Suprapubic skin (tissue), 4 donors: ENCODE data around the gene SLC39A13. TPM values are rescaled to one million over a fixed set of nuclear protein-coding genes. Genes with fewer than 3 reads are reported as not detected.
A peak's percentile ranks its signal among the peaks of the same experiment; 100 is the strongest.
"Not testable (repeated sequence)": the region's sequence is repeated elsewhere in the genome, so short reads cannot be mapped to it uniquely, and the experiment has no call there.

Experiments
- DNase-seq, 2 donors: peaks; one replicate each; pipeline ENCODE4 v3.0.0-alpha.2; 2019; ENCODE audit warnings: low spot score in 2 of 2
- H3K27ac ChIP-seq: fragments of 200-600 bp; sonication (generic); one replicate; pipeline ENCODE4 v1.5.1; 2019
- H3K27me3 ChIP-seq: fragments of 200-600 bp; sonication (generic); one replicate; pipeline ENCODE4 v1.5.1; 2019
- H3K36me3 ChIP-seq: fragments of 200-600 bp; sonication (generic); one replicate; pipeline ENCODE4 v1.5.1; 2019
- H3K4me1 ChIP-seq: fragments of 200-600 bp; sonication (generic); one replicate; pipeline ENCODE4 v1.5.1; 2019
- H3K4me3 ChIP-seq: fragments of 200-600 bp; sonication (generic); one replicate; pipeline ENCODE4 v1.5.1; 2019; ENCODE audit warnings: mild to moderate bottlenecking
- H3K9me3 ChIP-seq: fragments of 200-600 bp; sonication (generic); one replicate; pipeline ENCODE4 v1.5.1; 2019
- CTCF ChIP-seq, 2 donors: fragments of 200-600 bp in 1 of 2; fragments of 450-650 bp in 1 of 2; sonication (generic) in 1 of 2; IDR thresholded peaks; one replicate each; pipeline ENCODE4 v1.5.1; 2016 to 2019; ENCODE audit warnings: antibody characterized with exemption in 2 of 2, mild to moderate bottlenecking in 1 of 2, moderate library complexity in 1 of 2
- EP300 ChIP-seq: sonication (generic); formaldehyde crosslinking; IDR thresholded peaks from one replicate; pipeline ENCODE4 v1.6.1; 2017; ENCODE audit warnings: antibody characterized with exemption
- POLR2A ChIP-seq, 2 donors: fragments of 450-650 bp; IDR thresholded peaks; one replicate each; pipeline ENCODE4 v1.6.1; 2017; ENCODE audit warnings: antibody characterized with exemption in 2 of 2, mild to moderate bottlenecking in 2 of 2, moderate library complexity in 2 of 2
- POLR2AphosphoS5 ChIP-seq, 3 donors: sonication (generic); formaldehyde crosslinking; IDR thresholded peaks; one replicate each; pipeline ENCODE4 v1.6.1; 2017; ENCODE audit warnings: antibody characterized with exemption in 3 of 3
- WGBS: methylation state at CpG from one replicate; pipeline ENCODE4 v1.1.5; 2018; 5-methylcytosine and 5-hydroxymethylcytosine counted together
- total RNA-seq, 4 donors: library from RNA; depleted of rRNA; stranded (reverse); fragments of >200 nt; gene quantifications; one replicate each; pipeline ENCODE4 v1.1.0, GENCODE V29; 2016

SLC39A13 gene
- total RNA-seq, 4 donors from 2014 or later = 45.5 to 53.8 (median 52.3) TPM

GRCh38 chr11:47454258-47454671, 45.9 kb downstream of the SLC39A13 start:
- 14% methylated on average over 8 of the region's 8 CpGs for WGBS
- H3K27ac ChIP-seq, H3K36me3 ChIP-seq, DNase-seq, H3K4me3 ChIP-seq, H3K27me3 ChIP-seq, H3K9me3 ChIP-seq, H3K4me1 ChIP-seq: not testable (repeated sequence)
- TF ChIP-seq CTCF (IDR thresholded peaks at IDR 0.05) = peak; percentile 36 to 60

GRCh38 chr11:47460571-47461235, 52.3 kb downstream of the SLC39A13 start:
- no peak overlapping the region for H3K4me3 ChIP-seq
- H3K36me3 ChIP-seq = peaks cover 27% of the 10 kb centered on the region
- no peak overlapping the region for H3K27ac ChIP-seq
- H3K27me3 ChIP-seq = no peaks in the 10 kb centered on the region
- no peaks in the 10 kb centered on the region for H3K9me3 ChIP-seq
- no peak for DNase-seq
- no peak for TF ChIP-seq CTCF (IDR thresholded peaks at IDR 0.05)
- TF ChIP-seq POLR2AphosphoS5 (IDR thresholded peaks at IDR 0.05) = no peak
- no peak for TF ChIP-seq EP300
- no peak for TF ChIP-seq POLR2A (IDR thresholded peaks at IDR 0.05)
- peaks cover 9% of the 10 kb centered on the region for H3K4me1 ChIP-seq
- 90% methylated on average over 2 of the region's 2 CpGs for WGBS

- TF ChIP-seq POLR2A (IDR thresholded peaks at IDR 0.05) (no peak), EP300 (no peak), CTCF (IDR thresholded peaks at IDR 0.05) (no peak)
- Histone ChIP-seq H3K27ac (no peak overlapping the region), H3K9me3 (no peaks in the 10 kb centered on the region), H3K36me3 (peaks cover 27% of the 10 kb centered on the region), H3K27me3 (no peaks in the 10 kb centered on the region), H3K4me3 (no peak overlapping the region), H3K4me1 (peaks cover 13% of the 10 kb centered on the region)
- no peak for DNase-seq
- WGBS = 78% methylated on average over 7 of the region's 7 CpGs
Observed at GRCh38 chr11:47461876-47462275, 53.5 kb downstream of the SLC39A13 start.

- no peak for TF ChIP-seq POLR2A (IDR thresholded peaks at IDR 0.05)
- no peak for TF ChIP-seq POLR2AphosphoS5 (IDR thresholded peaks at IDR 0.05)
- TF ChIP-seq EP300 = no peak
- TF ChIP-seq CTCF (IDR thresholded peaks at IDR 0.05) = no peak
- Histone ChIP-seq H3K9me3 (no peaks in the 10 kb centered on the region), H3K27me3 (no peaks in the 10 kb centered on the region), H3K4me1 (peaks cover 33% of the 10 kb centered on the region), H3K4me3 (no peak overlapping the region), H3K27ac (no peak overlapping the region), H3K36me3 (peaks cover 31% of the 10 kb centered on the region)
- WGBS = 87% methylated on average over 5 of the region's 5 CpGs
- DNase-seq = no peak
Observed at GRCh38 chr11:47464483-47464882, 56.1 kb downstream of the SLC39A13 start.

Other genes with a start within 250 kb of the SLC39A13 start
- 100 to 1,000 TPM; 178 to 248 (median 201) TPM for gene ARFGAP2, start 231.7 kb upstream of the SLC39A13 start, total RNA-seq
- gene PACSIN3, start 222.2 kb upstream of the SLC39A13 start, total RNA-seq = 10 to 100 TPM; 42.5 to 59.3 (median 53.5) TPM
- 100 to 1,000 TPM in 1 of 4 donors, 10 to 100 TPM in 3; 53.4 to 193 (median 71.8) TPM for gene DDB2, start 193.6 kb upstream of the SLC39A13 start, total RNA-seq
- 10 to 100 TPM; 22.9 to 28.0 (median 24.6) TPM for gene ACP2, start 159.8 kb upstream of the SLC39A13 start, total RNA-seq
- 10 to 100 TPM; 17.5 to 27.0 (median 25.0) TPM for gene NR1H3, start 150.6 kb upstream of the SLC39A13 start, total RNA-seq
- gene MADD, start 138.5 kb upstream of the SLC39A13 start, total RNA-seq = 10 to 100 TPM; 47.1 to 91.1 (median 71.3) TPM
- gene MYBPC3, start 55.9 kb upstream of the SLC39A13 start, total RNA-seq = under 1 TPM in 2 of 4 donors, not detected in 2; 0.21 to 0.57 TPM
- 10 to 100 TPM in 2 of 4 donors, 1 to 10 TPM in 2; 4.7 to 13.4 (median 9.8) TPM for gene SPI1, start 30.0 kb upstream of the SLC39A13 start, total RNA-seq
- gene PSMC3, start 17.8 kb downstream of the SLC39A13 start, total RNA-seq = 100 to 1,000 TPM in 3 of 4 donors, 10 to 100 TPM in 1; 52.5 to 124 (median 103) TPM
- gene RAPSN, start 40.5 kb downstream of the SLC39A13 start, total RNA-seq = 1 to 10 TPM in 2 of 4 donors, under 1 TPM in 1, not detected in 1; 0.59 to 4.6 (median 1.0) TPM
- 100 to 1,000 TPM in 2 of 4 donors, 10 to 100 TPM in 2; 90.3 to 210 (median 101) TPM for gene CELF1, start 144.5 kb downstream of the SLC39A13 start, total RNA-seq
- 10 to 100 TPM; 63.2 to 81.4 (median 71.6) TPM for gene PTPMT1, start 157.0 kb downstream of the SLC39A13 start, total RNA-seq
- gene KBTBD4, start 170.4 kb downstream of the SLC39A13 start, total RNA-seq = 10 to 100 TPM; 18.4 to 32.2 (median 21.2) TPM
- gene NDUFS3, start 170.5 kb downstream of the SLC39A13 start, total RNA-seq = 10 to 100 TPM; 41.3 to 79.5 (median 62.5) TPM
- gene FAM180B, start 178.1 kb downstream of the SLC39A13 start, total RNA-seq = 1 to 10 TPM in 2 of 4 donors, under 1 TPM in 1, not detected in 1; 0.72 to 2.3 (median 1.7) TPM
- 1 to 10 TPM in 2 of 4 donors, under 1 TPM in 2; 0.76 to 1.9 (median 1.4) TPM for gene C1QTNF4, start 185.8 kb downstream of the SLC39A13 start, total RNA-seq
- 10 to 100 TPM; 31.1 to 60.9 (median 51.2) TPM for gene MTCH2, start 234.0 kb downstream of the SLC39A13 start, total RNA-seq